ENCODE results near the gene ACTL8.

ACTL8 gene

DNA sequence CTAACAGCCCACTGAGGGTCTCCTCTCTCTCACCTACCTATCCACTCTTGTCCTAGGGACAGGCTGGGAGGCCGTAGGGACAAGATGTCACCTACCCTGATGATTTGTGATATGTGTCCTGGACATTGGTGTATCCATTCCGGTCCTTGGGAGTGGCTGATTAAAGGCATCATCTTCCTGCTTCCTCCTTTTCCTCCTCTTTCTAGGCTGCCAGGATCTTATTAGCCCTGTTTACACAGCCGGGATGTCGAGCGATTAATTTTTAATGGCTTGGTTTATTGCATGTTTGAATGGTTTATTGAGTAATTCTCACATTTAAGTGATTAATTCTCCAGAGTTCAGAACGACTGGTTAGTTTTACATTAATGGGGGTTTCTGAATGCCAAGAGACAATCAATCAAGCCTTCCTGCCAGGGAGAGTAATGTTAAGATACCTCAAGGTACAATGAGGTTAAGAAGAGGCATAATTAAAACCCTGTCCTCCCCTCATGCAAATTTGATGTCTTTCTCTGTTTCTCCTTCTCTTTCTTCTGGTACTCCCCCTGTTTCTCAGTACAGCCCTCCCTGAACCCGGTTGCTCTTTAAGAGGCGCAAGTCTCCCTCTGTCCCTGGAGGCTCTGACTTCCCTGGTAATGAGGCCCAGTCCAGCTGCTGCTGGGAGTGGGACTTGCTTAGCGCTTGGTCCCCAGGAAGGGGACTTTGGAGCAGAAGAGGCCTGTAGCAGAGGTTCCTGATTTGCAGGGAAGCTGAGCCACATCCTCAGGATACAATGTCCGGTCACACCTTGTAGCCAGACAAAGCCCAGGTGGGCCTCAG is 50.9 kb downstream of the ACTL8 start:
- no peak for DNase-seq (ENCODE audit: low spot score)

DNA sequence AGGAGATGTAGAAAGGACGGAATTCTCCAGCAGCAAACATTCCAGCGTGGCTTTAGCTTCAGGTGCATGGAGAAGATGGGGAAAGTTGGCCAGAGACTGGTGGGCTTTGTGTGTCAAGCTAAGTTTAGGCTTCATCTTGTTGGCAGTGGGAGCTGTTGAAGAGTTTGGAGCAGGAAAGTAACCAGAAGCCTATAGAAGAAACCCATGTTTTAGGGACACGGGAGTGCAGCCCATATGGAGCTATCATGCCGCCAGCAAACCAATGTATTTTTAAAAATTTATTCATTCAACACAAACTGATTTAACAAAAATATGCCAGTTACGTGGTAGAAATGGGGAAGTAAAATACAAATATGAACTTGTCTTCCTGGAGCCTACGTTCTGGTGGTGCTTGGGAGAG is 53.7 kb downstream of the ACTL8 start:
- no peak for DNase-seq (ENCODE audit: low spot score)

DNA sequence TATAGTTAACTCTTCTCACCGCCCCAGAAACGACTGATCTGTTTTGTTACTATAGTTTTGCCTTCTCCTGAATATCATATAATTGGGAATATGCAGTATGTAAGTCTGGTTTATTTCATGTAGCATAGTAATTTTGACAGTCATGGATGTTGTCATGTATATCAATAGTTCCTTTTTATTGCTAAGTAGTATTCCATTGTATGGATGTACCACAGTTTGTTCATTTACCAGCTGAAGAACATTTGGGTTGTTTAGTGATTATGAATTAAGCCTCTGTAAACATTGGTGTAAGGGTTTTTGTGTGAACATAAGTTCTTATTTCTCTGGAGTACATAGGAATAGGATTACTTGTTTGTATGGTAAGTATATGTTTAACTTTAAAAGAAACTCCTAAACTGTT is 55.5 kb downstream of the ACTL8 start:
- no peak for DNase-seq (ENCODE audit: low spot score)

DNA sequence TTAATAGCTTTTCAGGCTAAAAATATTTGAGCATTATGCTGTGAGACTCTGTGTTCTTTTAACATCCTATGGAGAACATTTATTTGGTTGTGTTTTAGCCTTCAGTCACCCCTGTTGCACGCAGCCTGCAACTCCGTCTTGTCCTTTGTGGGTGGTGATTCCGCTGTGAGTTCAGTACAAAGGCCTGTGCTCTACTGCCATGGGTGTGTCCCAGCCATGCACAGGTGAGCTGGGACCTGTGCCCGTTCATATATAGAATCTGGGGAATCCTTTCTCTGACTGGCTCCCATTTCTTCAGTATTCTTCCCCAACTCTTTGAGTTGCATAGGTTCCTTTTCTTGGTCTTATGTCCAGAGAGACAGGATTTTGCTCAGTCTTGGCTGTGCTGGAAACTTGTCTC is 61.4 kb downstream of the ACTL8 start:
- DNase-seq (ENCODE audit: low spot score): no peak

DNA sequence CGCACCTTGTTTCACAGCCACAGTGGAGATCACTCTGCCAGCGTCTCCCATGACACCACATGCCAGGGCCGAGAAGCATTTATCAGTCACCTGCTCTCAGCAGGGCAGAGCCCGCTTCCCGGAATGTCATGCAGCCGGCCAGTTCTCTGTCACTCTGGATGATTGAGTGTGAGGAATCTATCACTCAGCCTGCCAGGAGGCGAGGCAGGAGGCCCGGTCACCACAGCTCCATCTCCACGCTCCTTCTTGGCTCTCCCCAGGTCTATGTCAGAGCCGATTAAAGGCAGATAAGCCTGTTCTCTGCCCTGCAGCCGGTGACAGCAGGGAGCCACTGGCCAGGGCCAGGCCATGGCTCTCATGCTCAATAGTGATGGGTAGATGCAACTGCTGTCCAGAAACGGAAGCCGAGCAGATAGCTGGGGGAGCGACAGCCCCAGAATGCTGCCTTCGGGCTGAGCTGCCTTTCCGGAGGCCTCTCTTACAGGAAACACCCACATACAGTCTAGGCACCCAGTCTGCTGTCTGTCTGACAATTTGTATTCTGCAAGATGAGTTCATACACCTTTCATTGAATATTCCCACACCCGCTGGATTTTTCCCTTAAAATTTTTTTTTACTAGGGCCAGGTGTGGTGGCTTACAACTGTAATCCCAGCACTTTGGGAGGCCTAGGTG is 64.1 kb downstream of the ACTL8 start:
- peak; percentile 64 for DNase-seq (ENCODE audit: low spot score)

DNA sequence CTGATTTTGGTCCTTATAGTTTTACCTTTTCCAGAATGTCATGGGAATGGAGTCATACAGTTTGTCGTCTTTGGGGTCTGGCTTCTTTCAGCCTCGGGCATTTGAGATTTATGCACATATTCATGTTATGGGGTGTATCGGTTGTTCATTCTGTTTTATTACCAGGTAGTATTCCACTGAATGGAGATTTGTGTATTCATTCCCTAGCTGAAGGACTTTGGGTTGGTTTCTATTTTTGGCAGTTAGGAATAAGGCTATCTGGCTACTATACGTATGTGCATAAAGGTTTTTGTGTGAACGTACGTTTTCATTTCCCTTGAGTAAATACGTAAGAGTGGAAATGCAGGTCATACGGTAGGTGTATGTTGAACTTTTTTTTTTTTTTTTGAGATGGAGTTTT is 65.1 kb downstream of the ACTL8 start:
- DNase-seq (ENCODE audit: low spot score): no peak

DNA sequence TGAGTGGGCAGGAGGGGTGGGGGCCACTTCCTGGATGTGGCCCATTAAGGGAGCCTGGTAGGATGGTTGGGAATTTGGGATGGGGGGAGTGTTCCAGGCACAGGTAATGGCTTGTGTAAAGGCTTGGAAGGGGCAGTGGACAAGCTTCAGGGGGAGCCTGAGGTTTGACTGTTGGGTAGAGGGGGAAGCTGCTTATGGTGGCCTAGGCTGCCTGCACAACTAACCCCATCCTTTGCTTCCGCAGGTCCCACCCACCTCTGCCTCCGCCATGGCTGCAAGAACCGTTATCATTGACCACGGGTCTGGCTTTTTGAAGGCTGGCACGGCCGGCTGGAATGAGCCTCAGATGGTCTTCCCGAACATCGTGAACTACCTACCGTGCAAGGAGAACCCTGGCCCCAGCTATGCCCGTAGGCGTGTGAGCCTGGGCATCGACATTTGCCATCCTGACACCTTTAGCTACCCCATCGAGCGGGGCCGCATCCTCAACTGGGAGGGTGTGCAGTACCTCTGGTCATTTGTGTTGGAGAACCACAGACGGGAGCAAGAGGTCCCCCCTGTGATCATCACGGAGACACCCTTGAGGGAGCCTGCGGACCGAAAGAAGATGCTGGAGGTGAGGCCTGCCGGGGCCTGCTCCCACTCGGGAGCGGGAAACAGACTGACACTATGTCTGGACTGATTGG is 67.8 kb downstream of the ACTL8 start:
- DNase-seq (ENCODE audit: low spot score): no peak

DNA sequence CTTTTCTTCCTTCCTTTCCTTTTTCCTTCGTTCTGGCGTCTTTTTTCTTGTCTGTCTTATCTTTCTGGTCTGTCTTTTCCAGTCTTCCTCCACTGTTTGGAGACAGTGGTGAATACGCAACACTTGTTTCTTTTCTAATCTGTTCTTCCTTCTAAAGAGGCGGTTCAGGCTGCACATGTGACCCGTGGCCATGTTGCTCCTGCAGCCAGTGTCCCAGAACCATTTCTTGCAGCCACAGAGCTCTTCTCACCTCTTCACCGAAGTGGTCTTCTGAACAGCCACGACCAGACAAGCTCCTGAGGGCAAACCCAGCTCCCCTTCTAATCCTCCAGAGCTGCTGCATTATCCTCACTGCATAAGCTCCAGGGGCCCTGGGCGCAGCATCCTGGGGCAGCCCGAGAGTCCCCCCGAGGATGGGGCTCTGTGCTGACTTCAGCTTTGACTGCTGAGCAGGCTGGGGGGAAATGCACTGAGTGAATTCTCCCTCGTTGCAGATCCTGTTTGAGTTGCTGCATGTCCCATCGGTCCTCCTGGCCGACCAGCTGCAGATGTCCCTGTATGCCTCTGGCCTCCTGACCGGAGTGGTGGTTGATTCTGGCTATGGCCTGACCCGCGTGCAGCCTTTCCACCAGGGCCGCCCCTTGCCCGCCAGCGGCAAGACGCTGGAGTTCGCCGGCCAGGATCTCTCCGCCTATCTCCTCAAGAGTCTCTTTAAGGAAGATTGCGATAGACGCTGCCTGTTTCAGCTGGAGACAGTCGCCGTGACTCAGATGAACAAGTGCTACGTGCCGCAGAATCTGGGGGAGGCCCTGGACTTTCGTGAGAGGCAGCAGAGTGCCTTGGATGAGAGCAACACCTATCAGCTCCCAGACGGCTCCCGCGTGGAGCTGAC is 70.4 kb downstream of the ACTL8 start:
- no peak for DNase-seq (ENCODE audit: low spot score)

DNA sequence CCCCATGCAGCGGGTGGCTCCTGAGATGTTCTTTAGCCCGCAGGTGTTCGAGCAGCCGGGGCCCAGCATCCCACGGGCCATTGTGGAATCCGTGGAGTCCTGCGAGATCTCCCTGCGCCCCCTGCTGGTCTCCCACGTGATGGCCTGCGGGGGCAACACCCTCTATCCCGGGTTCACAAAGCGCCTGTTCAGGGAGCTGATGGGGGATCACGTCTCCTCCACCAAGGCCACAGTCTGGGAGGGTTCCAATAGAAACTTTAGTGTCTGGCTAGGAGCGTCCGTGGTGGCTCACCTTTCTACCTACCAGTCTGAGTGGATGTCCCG is 71.0 kb downstream of the ACTL8 start:
- DNase-seq (ENCODE audit: low spot score): no peak

DNA sequence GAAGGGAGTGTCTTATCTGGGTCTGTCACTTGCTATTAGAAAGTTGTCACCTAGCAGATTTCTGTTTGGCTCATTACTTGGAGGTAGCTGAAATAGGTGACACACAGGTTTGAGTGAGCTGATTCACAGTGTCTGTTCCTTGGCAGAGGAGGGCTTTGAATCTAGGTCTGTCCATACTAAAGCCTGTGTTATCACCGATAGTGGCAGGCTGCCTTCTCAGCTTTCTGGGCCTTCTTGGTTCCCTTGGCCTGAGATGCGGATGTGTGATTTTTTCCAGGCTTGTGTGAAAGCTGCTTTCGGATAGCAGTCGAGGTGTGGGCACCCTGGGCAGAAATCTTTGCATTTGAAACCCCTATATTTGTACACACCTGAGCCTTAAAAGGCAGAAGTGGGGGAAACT is 73.9 kb downstream of the ACTL8 start:
- DNase-seq (ENCODE audit: low spot score): peak; percentile 63

DNA sequence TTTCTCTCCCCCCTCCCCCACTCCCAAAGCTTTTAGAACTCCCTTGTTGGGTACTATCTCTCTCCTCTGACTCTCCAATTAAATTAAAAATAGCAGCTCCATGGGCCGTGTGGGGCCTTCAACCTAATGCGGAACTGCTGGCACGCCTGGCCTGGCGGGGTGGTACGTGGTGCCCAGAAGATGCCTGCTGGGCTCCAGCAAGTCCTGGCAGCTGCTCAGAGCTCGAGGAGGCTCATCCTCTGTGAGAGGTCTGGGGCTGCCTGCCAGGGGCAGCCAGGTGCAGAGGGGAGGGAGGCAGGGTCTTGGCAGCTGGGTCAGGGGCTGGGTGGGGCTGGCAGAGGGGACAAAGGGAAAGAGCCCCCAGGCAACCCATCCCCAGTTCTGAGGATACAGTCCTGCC is 74.4 kb downstream of the ACTL8 start:
- DNase-seq (ENCODE audit: low spot score): peak; percentile 37

DNA sequence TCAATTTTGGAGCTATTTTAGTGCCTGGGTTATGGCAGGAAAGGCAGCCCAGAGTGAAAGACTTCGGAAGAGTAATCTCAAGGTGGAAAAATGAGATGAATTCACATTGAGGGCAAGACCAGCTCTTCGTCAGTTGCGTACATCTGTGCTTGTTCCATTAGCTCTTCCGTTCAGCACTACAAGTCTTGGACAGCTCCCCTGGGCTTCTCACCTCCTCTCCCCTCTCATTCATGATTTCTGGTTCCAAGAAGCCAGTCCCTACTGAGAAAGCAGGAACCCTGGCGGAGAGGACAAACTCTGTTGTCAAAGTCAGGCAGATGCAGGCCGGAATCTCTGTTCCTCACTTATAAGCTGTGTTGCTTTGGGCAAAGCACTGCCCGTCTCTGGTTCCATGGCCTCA is 76.5 kb downstream of the ACTL8 start:
- no peak for DNase-seq (ENCODE audit: low spot score)

DNA sequence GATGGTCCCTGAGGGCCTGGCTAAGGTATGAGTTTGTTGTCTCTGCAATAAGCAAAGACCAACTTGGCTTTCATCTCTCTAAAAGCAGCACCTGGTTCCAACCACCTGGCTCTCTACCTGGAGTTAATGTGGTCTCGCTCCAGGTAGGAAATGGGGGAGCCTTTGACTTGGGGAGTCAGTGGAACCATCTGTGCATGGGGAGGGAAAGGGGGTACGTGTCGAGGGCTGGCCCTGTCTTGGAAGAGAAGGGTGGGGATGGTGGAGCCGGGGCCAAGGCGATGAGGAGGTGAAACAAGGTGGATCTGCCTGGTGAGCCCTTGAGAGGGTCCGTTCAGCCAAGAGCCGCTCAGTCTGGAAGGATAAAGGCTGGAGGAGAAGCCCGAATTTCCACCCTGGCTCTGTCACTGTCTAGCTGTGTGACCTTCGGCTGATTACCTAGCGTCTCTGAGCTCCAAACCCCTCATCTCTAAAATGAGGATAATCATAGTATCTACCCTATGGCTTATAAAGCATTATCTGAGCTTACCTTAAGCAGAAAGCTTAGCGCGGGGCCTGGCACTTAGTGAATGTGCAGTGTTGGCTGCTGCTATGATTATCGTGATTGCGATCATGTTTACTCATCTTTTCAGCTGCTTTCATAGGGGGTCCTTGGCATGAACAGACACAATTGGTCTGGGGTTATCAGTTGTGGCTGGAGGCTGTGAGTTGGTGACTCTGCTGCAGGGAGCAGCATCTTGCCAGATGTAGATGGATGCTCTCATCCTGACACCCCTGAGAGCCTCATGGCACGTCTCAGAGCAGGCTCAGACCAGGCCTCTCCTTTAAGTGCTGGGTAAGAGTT is 78.7 kb downstream of the ACTL8 start:
- no peak for DNase-seq (ENCODE audit: low spot score)

DNA sequence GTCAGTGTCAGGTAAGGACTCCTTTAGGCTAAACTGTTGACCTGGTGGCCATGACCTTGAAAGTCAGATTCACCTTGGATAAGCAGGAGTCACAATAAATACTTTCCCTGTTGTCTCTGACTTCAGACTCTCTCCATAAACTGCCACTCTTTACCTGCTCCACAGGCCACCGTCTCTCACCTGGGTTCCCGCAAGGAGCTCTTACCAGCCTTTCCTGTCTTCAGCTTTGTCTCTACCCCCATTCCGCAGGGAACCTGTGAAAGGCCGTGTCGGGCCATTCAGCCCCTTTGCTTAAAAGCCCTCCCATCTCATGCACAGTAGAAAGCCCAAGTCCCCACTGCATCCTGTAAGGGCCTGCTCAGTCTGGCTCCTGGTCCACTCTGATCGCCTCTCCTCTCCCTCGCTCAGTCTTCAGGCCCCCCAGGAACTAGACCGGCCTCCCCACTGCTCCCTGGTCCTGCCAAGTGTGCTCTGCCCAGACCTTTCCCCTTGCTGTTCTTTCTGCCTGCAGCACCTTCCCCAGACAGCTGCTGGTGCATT is 79.5 kb downstream of the ACTL8 start:
- no peak for DNase-seq (ENCODE audit: low spot score)

DNA sequence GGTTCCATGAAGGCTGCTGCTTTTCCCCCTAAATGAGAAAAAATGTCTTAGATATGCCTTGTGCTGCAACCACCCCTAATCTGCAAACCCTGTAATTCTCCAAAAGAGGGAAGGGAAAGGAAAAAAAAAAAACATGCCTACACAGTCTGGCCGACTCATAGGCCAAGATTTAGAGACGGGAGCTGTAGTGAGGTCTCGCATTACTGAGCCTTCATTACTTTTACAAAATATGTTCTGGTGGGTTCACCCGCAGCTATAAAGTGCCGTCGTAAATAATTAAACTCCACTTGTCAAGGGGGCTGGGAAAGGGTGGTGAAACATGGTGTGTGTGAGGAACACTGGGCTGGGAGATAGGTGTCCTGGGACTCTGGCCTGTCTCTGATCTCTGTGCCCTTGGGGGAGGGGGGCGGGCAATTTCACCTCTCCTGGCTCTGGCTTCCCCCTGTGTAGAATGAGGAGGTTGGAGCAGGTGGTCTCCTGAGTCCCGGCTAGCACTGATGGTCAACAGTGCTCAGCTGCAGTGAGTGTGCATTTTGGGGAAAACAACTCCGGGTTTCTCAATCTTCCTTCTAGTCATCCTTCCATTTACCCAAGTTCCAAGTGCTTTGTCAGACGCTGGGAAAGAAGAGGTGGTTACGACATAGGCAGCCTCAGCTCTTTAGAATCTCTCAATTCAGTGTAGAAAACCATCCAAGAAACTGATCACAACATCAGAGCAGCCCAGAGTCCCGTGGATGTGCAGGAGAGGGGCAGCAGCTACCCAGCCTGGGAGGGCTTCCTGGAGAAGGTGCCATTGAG is 82.3 kb downstream of the ACTL8 start:
- DNase-seq (ENCODE audit: low spot score): no peak

DNA sequence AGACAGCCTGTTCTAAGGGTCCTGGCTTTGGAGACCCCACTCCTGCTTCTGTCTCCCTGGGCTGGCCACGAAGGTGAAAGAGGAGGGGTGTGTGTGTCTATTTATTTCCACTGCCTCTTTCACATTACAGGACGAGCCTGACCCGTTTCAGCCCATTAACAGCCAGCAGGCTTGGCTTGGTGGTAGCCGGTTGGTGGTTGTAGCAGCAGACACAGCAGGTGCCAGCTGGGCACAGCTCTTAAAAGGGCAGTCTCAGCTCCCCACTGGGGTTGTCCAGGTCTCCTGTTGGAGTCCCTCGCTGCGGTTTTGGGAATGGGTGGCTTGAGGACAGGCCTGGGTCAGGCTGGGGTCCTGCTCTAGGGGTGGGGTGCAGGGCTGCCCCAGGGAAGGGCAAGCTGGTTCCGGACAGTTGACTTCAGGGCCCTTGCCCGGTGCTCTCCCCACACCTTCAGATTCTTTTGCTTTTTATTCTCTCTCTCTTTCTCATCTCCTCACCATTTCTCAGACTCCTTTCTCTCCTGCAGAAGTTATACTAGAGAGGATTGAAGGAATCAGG is 84.6 kb downstream of the ACTL8 start:
- DNase-seq (ENCODE audit: low spot score): peak; percentile 77

DNA sequence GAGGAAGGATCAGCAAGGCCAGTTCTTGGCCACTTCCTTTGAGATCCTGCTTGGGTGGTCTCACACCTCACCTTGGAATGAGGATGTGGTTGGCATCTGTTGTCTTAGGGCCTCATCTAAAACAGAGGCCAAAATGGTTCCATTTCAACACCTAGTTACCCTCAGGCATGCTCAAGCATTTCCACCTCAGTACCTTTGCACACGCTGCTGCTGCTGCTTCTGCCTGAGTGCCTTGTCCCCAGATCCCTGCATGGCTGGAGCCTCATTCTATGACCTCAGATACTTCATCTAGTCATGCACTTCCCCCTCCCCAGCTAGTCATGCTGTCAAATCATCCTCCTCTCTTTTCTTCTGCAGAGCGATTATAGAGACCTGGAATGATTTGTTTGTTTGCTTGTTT is 86.8 kb downstream of the ACTL8 start:
- DNase-seq (ENCODE audit: low spot score): no peak

DNA sequence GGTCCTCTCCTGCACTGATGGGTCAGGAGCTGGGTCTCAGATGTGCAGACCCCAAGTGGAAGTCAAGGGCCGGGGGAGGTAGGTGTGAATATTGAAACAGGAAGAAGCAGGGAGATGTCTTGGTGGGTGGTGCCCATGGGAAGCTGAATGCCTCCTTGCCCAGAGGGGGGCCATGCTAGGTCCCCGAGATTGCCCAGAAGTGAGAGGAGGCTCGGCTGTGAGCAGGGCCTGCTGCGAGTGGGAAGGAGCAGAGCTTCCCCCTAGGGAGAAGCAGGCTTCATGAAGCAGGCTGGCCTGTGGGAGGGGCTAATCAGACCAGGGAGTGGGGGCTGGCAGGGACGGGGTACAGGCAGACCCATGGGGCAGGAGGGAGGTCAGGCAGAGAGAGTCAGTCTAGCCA is 87.6 kb downstream of the ACTL8 start:
- no peak for DNase-seq (ENCODE audit: low spot score)

DNA sequence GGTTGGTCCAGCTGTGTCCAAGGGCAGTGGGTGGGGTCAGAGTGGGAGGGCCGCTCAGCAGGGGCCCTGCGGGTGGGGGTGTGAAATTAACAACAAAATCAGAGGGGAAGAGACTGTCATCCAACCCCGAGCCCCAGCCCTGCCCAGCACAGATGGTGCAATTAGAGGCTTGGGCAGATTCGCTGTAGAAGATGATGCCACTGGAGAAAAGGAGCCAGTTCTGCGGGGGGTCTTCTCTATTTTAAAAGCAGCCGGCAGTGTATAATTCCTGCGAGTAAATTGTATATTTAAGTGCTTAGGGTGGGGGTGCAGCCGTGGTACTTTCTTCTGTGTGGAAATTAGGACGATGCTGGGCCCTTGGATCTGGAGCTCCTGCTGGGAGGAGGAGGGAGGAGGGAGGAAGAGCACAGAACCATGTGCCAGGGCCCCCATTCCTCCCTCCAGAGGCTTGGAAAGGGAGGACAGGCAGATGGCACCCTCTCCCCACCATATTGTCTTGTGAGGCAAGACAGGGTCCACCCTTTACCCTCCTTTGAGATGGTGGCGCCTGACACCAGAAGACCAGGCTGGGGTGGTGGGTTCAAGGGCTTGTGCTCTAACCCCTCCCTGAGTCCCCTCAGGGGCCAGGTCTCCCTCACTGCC is 89.2 kb downstream of the ACTL8 start:
- DNase-seq (ENCODE audit: low spot score): peak; percentile 60

All from cerebellar cortex (tissue), 1 donor.